Progenitor cell of endocrine pancreas (in vitro differentiated cells): Measurements from ENCODE around the gene ACVR2B. TPM values are rescaled to one million over a fixed set of nuclear protein-coding genes. Genes with fewer than 3 reads are reported as not detected.

Experiments
- DNase-seq: peaks from one replicate; pipeline ENCODE4 v3.0.0; 2021; ENCODE audit warnings: low spot score; ENCODE audit not compliant: unreplicated experiment
- H3K27ac Mint-ChIP-seq: 2 replicates; pipeline ENCODE4 v1.8.0; 2021; ENCODE audit warnings: mild to moderate bottlenecking, moderate library complexity, mixed read lengths
- H3K27me3 Mint-ChIP-seq: 2 replicates; pipeline ENCODE4 v1.8.0; 2021; ENCODE audit warnings: mixed read lengths
- H3K36me3 Mint-ChIP-seq: 2 replicates; pipeline ENCODE4 v1.8.0; 2022; ENCODE audit warnings: mixed read lengths; ENCODE audit not compliant: insufficient read depth
- H3K4me1 Mint-ChIP-seq: 2 replicates; pipeline ENCODE4 v1.8.0; 2021; ENCODE audit warnings: low read depth, mixed read lengths
- H3K4me3 Mint-ChIP-seq: 2 replicates; pipeline ENCODE4 v1.8.0; 2021; ENCODE audit warnings: low read depth, mild to moderate bottlenecking, moderate library complexity, mixed read lengths
- H3K9me3 Mint-ChIP-seq: 2 replicates; pipeline ENCODE4 v1.8.0; 2021; ENCODE audit warnings: low read depth, mixed read lengths
- CTCF ChIP-seq: fragments of 200-600 bp; sonication (generic); IDR thresholded peaks from one replicate; pipeline ENCODE4 v1.5.0; 2021; ENCODE audit warnings: antibody characterized with exemption, mild to moderate bottlenecking; ENCODE audit not compliant: unreplicated experiment
- total RNA-seq: library from RNA; stranded (reverse); gene quantifications from 2 replicates; pipeline ENCODE4 v1.2.1, GENCODE V29; 2021

The ACVR2B gene
- total RNA-seq, 1 donor from 2014 or later, result 83.9 TPM

DNA sequence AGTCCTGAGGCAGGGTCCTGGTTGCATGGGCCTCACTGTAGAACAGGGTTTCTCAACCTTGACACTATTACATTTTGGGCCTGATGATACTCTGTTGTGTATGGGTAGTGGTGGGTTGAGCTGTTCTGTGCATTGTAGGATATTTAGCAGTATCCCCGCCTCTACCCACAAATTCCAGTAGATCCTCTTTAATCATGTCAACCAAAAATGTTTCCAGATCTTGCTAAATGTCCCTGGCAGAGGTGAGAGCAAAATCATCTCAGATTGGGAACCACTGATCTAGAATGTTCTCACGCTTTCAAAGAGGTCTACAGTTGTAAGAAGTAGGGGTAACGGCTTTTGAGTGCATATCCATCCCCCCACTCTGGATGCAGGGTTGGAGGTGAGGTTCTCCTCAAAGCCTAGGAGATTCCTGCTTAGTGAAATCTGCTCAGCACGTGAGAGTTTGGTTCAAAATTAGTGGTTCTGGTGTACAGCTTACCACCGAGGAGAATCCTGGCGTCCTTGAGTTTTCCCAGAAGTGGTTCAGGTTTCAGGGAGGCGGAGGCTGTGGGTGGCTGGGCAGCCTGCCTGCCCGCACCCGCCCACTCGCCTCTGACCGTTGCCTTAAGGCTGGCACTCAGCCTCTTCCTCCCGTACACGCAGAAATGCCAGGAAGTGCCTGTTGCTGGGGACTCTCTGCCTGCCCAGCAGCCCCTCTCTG lies 5.3 kb downstream of the ACVR2B start:
- no peak overlapping the region for H3K4me3 Mint-ChIP-seq
- no peak overlapping the region for H3K27ac Mint-ChIP-seq
- H3K9me3 Mint-ChIP-seq, result peaks cover 3% of the 10 kb centered on the region
- no peaks in the 10 kb centered on the region for H3K36me3 Mint-ChIP-seq
- H3K27me3 Mint-ChIP-seq, result no peaks in the 10 kb centered on the region
- H3K4me1 Mint-ChIP-seq, result peaks cover 39% of the 10 kb centered on the region
- no peak for TF ChIP-seq CTCF
- DNase-seq, result no peak

DNA sequence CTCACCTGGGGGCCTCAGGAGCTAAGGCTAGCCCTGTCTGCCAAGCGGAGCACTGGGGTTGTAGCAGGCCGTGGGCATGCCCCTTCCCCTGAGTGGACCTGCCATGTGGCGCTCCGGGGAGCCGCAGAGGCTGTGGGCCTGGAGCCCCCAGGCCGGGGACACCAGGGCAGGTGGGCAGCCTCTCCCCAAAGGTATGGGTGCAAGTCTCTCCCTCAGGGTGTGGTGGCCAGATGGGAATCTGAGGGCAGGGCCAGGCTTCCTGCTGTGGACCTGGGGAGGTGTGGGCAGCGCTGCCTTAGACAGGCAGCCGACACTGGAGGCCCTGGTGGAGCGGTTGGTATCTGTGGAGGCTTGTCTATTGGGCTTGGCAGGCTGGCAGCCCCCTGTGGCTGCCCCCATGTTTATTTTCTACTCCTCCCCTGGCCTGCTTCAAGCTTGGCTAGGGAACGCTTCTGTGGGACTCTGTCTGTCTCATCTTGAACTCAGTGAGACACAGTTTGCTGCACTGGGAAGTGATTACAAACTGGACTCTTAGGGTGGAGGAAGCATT lies 5.9 kb downstream of the ACVR2B start:
- peaks cover 7% of the 10 kb centered on the region for H3K9me3 Mint-ChIP-seq
- H3K27ac Mint-ChIP-seq, result peak overlapping the region; percentile 41
- no peak for DNase-seq
- TF ChIP-seq CTCF, result no peak
- peaks cover 39% of the 10 kb centered on the region for H3K4me1 Mint-ChIP-seq
- H3K4me3 Mint-ChIP-seq, result no peak overlapping the region
- H3K36me3 Mint-ChIP-seq, result peaks cover 3% of the 10 kb centered on the region
- no peaks in the 10 kb centered on the region for H3K27me3 Mint-ChIP-seq

DNA sequence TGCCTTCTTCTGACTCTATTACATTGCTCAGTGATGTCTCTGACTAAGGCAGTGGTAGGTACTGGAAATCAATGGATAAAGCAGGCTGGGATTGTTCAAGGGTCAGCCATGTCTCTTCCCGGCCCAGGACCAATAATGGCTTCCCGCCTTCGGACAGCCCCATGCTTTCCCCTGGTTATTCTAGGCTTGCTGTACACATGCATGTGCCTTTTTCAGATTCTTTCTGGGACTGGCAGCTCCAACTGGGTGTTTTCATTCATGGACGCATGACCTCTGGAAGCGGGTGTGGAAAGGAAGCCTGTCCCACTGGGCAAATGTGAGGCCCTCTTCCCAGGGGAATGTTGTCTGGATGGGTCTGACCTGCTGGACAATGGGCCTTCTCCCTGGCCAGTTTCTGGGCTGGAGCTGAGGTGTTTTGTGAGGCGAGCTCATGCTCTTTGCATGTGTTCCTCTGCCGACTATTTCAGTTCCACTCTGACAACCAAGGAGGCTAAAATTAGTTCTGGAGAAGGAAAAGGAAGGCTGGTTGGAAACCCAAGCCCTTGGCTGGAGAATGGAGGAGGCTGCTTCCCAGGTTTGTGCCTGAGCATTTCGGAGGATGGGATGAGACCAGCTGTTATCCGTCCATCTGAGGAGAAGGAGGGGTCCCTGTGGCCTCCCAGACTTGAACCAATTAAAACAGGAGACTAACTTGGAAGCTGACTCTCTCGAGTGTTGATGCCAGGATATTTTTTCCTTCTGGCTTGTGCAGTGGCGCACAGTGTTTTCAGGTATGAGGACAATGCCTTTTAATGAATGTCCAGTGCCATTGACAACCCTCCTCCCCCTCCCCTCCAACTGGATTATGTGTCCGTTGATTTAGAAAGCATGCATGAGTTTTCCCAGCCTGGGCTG lies 6.9 kb downstream of the ACVR2B start:
- H3K4me3 Mint-ChIP-seq, result no peak overlapping the region
- H3K36me3 Mint-ChIP-seq, result peaks cover 7% of the 10 kb centered on the region
- no peak for TF ChIP-seq CTCF
- peaks cover 36% of the 10 kb centered on the region for H3K4me1 Mint-ChIP-seq
- DNase-seq, result no peak
- H3K27ac Mint-ChIP-seq, result peak overlapping the region; percentile 79
- peaks cover 10% of the 10 kb centered on the region for H3K9me3 Mint-ChIP-seq
- H3K27me3 Mint-ChIP-seq, result no peaks in the 10 kb centered on the region

- peak overlapping the region; percentile 8 for H3K27ac Mint-ChIP-seq
- H3K36me3 Mint-ChIP-seq, result peaks cover 41% of the 10 kb centered on the region
- peaks cover 45% of the 10 kb centered on the region for H3K9me3 Mint-ChIP-seq
- H3K4me3 Mint-ChIP-seq, result no peak overlapping the region
- DNase-seq, result no peak
- peaks cover 3% of the 10 kb centered on the region for H3K4me1 Mint-ChIP-seq
- no peak for TF ChIP-seq CTCF
- H3K27me3 Mint-ChIP-seq, result no peaks in the 10 kb centered on the region
Observed at GRCh38 chr3:38465588-38466154, 12.0 kb downstream of the ACVR2B start.

DNA sequence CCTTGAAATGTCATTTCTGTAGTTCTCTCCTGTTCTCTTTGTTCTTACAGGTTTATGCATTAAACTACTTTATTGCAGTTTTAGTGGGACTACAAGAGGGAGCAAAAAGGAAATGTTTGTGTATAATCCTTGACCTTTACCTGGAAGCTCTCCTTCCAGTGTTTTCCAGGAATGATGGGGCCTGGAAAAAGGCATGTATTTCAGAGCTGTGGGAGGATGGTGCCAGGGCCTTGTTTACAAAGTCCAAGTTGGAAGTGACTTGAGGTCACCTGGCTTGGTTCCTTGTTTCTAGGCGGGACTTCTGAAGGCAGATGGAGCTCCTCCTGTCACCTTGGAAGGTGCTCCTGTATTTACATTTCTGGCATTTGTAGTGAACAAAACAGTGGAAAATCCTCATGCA lies 15.1 kb downstream of the ACVR2B start:
- no peak for TF ChIP-seq CTCF
- Mint-ChIP-seq H3K4me3 (no peak overlapping the region), H3K36me3 (peaks cover 42% of the 10 kb centered on the region), H3K4me1 (peaks cover 3% of the 10 kb centered on the region), H3K27ac (no peak overlapping the region), H3K9me3 (peaks cover 43% of the 10 kb centered on the region), H3K27me3 (no peaks in the 10 kb centered on the region)
- DNase-seq, result no peak
